ENCODE measurements around the gene CENPF.
"Not testable (repeated sequence)": the region's sequence is repeated elsewhere in the genome, so short reads cannot be mapped to it uniquely, and the experiment has no call there.

Gene CENPF

GRCh38 chr1:214584805-214585766 lies 17.9 kb upstream of the CENPF start:
- DNase-seq = no peak

DNA sequence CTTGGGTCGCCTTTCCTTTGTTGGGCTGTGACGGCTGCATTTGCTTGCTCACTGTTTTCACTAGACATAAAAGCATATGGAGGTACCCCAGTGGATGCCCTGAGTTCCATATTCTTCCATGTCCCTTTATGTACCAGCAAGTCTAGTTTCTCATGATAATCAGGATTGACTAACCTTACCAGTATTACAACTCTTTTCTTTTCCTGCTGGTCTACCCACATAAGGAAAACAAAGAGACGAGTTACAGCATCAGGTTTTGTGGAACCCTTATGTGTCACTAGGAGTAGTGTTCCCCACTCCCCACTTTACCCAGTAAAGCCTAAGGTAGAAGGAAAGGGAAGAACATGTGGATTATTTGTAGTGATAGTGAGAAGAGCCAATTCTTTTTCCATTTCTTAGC lies 16.4 kb upstream of the CENPF start:
- DNase-seq = no peak

DNA sequence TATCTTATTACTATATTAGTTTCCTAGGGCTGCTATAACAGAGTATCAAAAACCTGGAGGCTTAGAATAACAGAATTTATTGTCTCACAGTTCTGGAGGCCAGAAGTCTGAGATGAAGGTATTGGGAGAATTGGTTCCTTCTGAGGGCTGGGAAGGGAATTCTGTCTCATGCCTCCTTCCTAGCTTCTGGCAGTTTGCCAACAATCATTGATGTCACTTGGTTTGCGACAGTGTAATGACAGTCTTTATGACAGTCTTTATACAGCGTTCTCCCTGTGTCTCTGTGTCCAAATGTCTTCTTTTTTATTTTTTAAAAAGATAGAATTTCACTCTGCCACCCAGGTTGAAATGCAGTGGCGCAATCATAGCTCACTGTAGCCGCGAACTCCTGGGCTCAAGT lies 15.8 kb upstream of the CENPF start:
- no peak for DNase-seq

GRCh38 chr1:214588963-214589597 lies 13.9 kb upstream of the CENPF start:
- no peak for DNase-seq

DNA sequence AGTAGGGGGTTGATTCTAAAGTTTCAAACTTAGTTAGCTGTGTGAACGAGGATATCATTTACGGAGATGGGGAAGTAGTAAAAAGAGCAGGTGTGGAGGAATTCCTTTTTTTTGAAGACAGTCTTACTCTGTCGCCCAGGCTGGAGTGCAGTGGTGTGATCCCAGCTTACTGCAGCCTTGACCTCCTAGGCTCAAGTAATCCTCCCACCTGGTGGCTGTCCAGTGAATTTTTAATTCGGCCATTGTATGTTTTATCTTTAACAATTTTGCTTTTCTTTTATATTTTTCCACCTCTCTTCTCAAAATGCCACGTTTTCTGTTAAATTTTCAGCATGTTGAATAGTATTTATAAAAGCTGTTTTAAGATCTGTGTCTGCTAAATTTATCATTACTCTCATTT lies 12.3 kb upstream of the CENPF start:
- DNase-seq = no peak

DNA sequence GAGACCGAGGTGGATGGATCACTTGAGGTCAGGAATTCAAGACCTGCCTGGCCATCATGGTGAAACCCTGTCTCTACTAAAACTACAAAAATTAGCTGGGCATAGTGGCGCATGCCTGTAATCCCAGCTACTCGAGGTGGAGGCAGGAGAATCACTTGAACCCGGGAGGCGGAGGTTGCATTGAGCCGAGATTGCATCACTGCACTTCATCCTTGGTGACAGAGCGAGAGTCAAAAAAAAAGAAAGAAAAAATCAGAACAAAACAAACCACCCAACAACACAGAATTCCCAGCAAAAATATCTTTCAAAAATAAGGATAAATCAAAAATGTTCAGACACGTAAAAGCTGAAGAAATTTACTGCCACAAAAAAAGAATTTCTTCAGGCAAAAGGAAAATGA lies 11.1 kb upstream of the CENPF start:
- DNase-seq = not testable (repeated sequence)

DNA sequence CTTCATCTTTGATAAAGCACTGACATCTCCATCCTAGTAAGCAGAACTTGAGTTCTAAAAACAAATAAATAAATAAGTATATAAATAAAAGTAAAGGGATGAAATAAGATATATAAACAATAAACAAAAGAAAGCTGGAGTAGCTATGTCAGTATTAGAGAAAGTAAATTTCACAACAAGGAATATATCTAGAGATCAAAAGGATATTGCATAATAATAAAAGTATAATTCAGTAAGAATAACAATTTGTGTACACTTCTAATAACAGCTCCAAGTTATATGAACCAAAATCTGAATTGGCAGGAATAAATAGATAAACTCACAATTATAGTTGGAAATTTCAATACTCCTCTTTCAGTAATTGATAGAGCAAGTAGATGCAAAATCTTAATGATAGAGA lies 9.8 kb upstream of the CENPF start:
- DNase-seq = no peak

DNA sequence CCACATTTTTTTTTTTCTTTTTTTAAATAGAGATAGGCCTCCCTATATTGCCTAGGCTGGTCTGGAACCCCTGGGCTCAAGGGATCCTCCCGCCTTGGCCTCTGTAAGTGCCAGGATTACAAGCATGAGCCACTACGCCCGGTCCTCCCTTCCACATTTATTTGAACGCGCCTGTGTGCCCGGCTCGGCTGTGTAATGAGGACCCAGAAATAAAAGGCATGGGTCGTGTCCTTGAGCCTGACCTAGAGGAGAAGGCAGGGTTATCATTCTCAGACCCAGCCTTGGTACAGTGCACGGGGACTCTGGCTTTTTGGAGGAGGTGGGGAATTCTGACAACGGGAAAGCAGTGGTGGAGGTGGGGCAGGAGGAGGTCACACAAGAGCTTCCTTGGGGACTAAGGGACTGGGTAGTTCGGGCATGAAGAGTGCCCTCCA lies 841 bp downstream of the CENPF start:
- DNase-seq = no peak

DNA sequence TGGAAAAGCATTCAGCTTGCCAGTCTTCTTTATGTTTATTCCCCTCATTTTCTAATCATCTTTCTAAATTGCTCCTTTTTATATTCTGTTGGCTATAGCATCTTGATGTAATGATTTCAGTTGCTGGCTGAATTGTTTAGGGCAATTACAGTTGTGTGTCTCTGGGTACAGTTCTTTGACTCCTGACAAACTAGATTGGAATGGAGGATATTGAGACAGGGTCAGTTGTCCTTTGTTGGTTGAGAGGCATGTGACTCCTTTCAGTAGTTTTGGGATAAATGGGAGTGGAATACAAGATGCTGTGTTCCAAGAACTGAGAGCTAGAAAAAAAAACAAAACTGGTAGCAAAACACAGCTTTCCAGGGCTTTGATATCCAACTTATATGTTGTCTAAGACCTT lies 1.5 kb downstream of the CENPF start:
- DNase-seq = no peak

GRCh38 chr1:214605484-214605883 lies 2.5 kb downstream of the CENPF start:
- DNase-seq = not testable (repeated sequence)

GRCh38 chr1:214605933-214606925 lies 3.2 kb downstream of the CENPF start:
- DNase-seq = not testable (repeated sequence)

- not testable (repeated sequence) for DNase-seq
Measured at GRCh38 chr1:214607492-214608215, 4.7 kb downstream of the CENPF start.

GRCh38 chr1:214608216-214608783 lies 5.3 kb downstream of the CENPF start:
- DNase-seq = not testable (repeated sequence)

- not testable (repeated sequence) for DNase-seq
Measured at GRCh38 chr1:214608817-214609216, 5.8 kb downstream of the CENPF start.

- DNase-seq = no peak
Measured at GRCh38 chr1:214609692-214610091, 6.7 kb downstream of the CENPF start.

DNA sequence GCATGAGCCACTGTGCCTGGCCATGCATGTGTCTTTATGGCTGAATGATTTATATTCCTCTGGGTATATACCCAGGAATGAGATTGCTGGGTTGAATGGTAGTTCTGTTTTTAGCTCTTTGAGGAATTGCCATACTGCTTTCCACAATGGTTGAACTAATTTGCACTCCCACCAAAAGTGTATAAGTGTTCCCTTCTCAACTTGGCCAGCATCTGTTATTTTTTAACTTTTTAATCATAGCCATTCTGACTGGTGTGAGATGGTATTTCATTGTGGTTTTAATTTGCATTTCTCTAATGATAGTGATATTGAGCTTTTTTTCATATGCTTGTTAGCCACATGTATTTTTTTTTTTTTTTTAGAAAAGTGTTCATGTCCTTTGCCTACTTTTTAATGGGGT lies 7.1 kb downstream of the CENPF start:
- DNase-seq = not testable (repeated sequence)

GRCh38 chr1:214615109-214615508 lies 12.1 kb downstream of the CENPF start:
- no peak for DNase-seq

- DNase-seq = no peak
Measured at GRCh38 chr1:214615871-214616270, 12.9 kb downstream of the CENPF start.

DNA sequence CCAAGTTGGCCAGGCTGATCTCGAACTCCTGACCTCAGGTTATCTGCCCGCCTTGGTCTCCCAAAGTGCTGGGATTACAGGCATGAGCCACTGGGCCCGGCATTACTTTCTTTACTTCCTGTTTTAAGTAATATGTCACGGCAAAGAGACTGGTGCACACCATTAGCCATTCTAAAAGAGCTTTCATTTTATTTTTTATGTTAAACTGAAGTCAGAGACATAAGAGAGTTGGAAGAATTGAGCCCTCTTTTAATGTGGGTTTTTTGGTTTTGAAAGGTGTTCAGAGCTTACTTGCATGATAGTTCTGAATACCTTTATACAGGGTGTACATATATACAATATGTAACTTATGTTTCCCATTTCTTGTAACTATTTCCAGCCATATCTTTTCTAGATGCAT lies 14.3 kb downstream of the CENPF start:
- no peak for DNase-seq

GRCh38 chr1:214617843-214618242 lies 14.8 kb downstream of the CENPF start:
- DNase-seq = no peak

GRCh38 chr1:214621236-214621635 lies 18.2 kb downstream of the CENPF start:
- no peak for DNase-seq

- DNase-seq = no peak
Measured at GRCh38 chr1:214623430-214623829, 20.4 kb downstream of the CENPF start.

All from CD4-positive, alpha-beta T cell treated with Interleukin-17A for 1 hour (primary cell).